IPS-NIHi11 (cell line): ENCODE data around the gene NBDY.
"Not testable (repeated sequence)": the region's sequence is repeated elsewhere in the genome, so short reads cannot be mapped to it uniquely, and the experiment has no call there.

Experiments
- DNase-seq: peaks from one replicate; pipeline ENCODE4 v3.0.0; 2012; ENCODE audit warnings: mixed read lengths, low spot score

NBDY gene

DNA sequence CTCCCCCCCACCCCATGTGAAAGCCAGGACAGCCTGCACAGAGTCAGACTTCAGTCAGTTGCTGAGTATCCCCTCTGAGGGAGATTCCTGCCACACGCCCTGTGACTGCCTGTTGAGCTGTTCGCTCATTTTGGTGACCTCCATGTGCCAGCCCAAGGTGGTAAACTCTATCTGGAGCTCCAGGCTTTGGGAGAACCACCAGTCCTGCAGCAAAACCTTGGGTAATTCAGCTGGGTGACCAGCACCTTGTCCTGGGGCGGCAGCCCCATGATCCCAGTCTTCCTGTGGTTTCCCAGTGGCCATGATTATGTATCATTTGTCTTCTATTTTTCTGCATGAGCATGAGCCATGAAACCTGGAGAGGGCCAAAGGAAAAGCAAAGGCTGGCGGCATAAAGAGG lies 73.4 kb downstream of the NBDY start:
- no peak for DNase-seq

DNA sequence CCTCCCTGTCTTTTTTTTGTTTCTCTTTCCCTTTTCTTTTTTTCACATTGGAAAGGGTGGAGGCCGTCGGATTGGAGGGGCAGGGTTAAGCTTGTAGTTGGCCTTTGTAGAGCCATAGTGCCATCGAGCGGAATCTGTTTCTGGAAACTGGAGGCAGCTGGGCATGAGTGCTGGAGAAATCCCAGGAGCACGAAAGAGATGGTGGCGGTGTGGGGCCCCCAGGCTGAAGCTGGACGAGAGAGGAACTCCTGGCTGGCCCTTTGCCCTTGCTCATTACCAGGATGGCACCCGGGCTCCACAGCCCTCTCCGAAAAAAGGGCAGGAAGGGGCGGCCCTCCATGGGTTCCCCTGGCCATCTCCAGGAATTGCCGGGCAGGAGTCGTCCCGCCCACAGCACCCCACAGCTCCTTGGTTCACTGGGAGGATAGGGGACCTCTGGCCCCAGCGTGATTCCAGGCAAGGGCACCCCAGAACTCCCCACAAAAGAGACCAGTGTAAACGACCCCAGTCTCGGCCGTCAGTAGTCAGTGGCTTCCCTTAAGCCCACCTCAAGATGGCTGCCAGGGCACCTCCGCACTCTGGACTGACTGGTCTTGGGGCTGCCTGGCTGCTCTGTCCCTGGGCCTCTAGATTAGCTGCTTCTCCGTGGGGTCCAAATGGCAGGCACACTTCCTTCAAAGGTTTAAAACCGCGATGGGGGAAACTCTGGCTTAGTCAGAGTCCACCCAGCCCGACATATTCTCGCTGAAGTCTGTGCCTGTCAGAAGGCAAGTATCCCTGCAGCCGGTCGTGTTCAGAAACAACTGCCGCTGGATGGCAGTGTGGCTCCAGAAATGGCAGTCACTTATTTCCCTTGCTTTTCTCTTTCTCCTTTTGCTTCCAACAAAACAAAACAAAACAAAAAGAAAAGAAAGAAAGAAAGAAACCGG lies 74.1 kb downstream of the NBDY start:
- no peak for DNase-seq

DNA sequence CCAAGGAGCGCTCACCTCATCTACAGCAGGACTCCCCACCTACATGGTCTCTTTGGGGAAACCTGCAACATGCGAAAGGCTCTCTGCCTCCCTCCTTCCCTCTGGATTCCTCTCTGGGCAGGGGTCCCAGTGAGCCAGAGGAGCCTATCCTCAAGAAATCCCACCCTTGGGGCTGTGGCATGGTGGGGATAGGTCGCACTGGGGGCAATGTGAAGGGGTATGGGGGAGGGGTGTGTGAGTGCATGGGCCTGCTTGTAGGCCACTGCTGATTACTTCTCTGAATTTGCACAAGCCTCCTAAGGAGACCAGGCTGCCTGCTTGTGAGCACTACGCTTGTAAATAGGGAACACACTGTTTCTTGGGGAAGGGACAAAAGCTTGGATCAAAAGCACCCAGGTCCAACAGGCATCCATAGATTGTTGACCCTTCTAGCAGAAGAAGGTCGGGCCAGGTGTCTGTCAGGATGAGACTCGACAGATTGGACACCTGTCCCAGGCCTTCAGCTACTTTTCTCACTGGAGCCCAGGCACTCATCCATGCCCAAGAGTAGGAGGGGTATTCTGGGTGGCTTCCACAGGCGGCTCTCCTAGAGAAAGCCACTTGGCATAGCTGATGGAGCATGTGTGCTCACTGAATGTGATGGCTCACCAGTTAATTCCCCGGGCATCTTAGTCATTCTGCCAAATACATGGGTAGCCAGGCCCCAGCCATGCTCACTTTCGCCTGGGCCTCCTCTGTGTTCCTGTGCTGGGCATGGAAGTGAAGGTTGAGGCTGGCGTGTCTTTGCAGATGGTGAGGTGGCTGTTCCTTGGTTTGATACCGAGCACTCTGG lies 75.0 kb downstream of the NBDY start:
- no peak for DNase-seq

DNA sequence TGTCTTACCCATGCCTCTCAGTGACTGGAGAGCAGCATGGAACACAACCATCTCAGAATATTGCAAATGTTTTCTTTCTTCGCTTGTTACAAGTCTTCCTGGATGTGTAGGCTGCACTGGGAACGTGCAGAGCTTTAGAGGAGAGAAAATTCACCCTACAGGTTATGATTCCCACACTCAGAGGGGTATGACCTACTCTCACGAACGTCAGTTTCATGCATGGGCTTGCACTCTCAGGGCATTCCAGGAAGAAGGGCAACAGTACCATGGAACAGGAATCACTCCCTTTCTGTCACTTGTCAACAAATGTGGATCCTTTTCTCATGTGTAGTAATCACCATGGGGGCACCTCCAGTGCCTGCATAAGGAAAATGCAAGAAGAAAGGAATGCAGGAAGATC lies 75.8 kb downstream of the NBDY start:
- no peak for DNase-seq

DNA sequence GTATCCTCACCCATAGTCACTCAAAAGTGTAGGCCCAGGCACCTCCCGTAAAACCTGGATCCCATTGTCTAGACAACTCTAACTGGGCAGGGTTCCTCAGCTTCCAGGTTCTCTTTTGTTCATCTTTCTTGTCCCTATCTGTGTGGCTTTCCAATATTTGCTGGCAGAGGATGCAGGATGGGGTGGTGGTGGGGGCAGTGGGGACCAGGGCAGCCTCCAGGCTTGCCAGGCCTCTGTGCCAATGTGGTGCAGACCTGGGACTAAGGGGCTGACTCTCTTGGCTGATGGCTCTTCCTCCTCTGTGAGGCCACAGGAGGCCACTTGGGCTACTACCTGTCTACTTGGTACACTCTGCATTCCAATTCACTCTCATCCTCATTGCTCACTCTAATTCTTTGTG lies 76.4 kb downstream of the NBDY start:
- no peak for DNase-seq

DNA sequence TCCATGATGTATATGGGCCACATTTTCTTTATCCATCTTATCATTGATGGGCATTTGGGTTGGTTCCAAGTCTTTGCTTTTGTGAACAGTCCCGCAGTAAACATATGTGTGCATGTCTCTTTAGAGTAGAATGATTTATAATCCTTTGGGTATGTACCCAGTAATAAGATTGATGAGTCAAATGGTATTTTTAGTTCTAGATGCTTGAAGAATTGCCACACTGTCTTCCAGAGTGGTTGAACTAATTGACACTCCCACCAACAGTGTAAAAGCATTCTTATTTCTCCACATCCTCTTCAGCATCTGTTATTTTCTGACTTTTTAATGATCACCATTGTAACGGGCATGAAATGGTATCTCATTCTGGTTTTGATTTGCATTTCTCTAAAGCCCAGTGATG lies 77.1 kb downstream of the NBDY start:
- DNase-seq: not testable (repeated sequence)

DNA sequence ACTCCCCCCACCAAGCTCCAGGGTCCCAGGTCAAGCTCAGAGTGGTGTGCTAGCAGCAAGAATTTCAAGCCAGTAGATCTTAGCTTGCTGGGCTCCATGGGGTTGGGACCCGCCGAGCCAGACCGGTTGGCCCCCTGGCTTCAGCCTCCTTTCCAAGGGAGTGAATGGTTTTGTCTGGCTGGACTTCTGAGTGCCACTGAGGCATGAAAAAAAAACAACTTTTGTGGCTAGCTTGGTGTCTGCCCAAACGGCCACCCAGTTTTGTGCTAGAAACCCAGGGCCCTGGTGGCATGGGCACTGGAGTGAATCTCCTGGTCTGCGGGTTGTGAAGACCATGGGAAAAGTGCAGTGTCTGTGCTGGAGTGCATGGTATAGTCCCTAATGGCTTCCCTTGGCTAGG lies 82.6 kb downstream of the NBDY start:
- no peak for DNase-seq

DNA sequence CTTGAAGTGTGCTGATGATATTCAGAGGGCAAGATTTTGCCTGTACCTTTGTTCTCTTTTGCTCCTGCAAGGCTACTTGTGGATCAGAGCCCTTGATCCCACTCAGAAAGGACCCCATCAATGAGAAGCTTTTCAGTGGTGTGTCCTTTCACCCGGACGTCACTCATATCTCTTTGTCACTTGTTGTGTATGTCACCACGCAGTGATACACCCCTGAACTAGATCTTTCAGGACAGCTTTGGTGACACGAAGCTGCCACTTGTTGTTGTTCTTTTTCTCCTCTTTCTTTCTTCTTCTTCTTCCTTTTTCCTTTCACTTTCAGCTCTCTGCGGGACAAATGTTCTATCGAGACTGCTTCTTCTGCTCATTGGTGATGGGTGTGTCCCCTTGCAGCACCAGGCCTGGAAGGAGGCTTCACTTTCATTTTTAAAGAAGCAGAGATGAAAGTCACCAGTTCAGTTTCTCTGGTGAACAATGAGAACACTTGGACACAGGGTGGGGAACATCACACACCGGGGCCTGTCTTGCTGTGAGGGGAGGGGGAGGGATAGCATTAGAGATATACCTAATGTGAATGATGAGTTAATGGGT lies 83.6 kb downstream of the NBDY start:
- no peak for DNase-seq

DNA sequence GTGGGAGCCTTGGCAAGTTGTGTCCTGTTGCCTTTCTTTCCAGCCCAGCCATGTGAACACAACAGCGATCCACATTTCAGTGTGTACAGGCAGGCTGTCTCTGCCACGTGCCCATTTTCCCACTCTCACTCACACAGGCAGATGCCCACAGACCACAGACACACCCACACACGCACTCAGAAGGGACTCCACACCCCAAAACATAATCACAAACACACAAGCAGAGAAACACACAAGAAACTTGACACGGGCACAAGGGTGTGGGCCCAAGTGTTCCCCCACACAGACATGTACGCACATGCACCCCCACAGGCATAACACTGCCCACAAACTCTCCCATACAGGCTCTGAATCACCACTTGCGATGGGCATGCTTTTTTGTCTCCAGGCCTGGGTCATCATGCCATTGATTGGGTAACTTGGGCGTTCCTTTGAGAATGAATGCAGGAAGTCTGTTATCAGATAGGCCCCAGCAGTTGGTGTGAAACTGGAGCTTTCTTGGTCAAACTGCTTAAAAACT lies 84.3 kb downstream of the NBDY start:
- DNase-seq: no peak

DNA sequence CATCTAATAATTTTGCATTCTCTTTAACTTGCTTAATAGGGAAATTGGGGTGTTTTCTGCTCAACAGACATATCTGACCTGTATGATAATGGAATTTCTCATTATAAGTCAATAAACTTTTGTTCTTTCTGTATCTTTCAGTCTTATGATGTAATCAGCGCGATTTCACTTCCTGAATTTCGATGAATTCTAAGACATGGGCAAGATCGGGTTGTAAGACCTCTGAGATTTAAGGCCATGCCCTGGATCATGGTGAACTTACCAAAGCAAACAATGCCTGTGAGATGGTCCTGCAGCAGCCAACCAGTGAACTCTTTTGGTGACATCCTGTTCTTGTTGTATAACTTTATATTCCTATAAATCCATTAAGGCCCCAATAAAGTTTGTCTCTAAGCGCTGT lies 88.1 kb downstream of the NBDY start:
- no peak for DNase-seq

DNA sequence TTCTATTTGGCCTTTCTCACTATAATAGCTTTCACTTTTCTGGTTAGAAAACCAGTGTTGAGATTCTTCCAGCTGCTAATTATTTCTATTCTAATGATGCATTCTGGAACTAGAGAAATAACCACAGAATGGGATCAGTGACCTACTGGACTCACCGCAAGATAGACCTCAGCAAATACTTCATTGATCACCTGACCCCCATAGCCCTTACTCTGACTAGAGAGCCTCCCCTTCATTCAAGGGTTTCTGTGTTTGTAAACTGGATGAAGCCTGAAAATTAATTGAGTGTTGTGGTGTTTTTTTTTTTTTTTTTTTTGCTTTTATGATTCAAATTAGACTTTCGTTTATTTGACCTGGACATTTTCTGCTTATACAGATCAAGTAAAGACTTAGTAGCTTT lies 97.0 kb downstream of the NBDY start:
- DNase-seq: no peak

DNA sequence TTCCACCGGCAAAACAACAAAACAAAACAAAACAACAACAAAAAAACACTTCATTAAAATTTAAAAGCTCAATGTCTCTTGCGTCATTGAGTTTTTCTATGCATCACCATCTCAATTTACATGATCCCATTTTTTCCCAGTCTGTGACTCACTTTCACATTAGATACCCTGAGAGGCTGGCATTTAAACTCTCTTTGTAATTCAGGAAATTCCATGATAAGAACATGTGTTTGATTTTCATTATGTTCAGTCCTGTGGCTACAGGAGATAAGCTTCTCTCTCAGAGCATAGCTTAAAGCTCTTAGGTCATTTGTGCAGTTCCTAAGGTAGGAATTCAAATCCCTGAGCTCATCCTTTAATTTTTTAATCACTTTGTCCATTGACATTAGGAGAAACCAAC lies 104.6 kb downstream of the NBDY start:
- DNase-seq: no peak

DNA sequence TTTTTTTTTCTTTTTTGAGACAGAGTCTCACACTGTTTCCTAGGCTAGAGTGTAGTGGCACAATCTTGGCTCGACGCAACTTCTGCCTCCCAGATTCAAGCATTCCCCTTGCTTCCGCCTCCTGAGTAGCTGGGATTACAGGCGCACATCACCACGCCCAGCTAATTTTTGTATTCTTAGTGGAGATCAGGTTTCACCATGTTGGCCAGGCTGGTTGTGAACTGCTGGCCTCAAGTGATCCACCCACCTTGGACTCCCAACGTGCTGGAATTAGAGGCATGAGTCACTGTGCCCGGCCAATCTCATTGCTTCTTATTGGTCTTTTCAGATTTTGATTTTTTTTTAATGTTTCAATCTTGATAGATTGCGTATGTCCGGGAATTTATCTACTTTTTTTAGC lies 124.4 kb downstream of the NBDY start:
- DNase-seq: no peak

DNA sequence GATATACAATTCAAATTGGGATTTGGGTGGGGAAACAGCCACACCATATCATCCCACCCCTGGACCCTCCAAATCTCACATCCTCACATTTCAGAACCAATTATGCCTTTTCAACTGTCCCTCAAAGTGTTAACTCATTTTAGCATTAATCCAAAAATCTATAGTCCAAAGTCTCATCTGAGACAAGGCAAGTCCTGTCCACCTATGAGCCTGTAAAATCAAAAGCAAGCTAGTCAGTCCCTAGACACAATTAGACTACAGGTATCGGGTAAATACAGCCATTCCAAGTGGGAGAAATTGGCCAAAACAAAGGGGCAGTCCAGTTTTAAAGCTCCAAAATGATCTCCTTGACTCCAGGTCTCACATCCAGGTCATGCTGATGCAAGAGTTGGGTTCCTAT lies 128.0 kb downstream of the NBDY start:
- DNase-seq: no peak

DNA sequence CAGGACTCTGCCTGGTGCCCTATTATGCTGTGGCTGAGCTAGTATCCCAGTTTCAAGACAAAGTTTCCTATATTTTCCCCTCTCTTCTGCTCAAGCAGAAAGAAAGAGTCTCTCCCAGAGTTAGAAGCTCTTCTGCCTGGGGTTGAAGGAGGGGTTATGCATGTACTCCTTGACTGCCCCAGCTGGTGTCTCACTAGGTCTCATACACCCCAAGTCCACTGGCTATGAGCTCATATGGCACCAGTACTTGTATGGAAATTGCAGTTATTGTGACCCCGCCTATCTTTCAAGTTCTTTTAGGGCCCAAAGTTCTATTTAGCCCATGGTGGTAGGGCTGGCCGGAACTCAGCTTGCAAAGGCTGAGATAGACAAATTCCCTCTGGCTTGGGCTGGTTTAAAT lies 131.8 kb downstream of the NBDY start:
- no peak for DNase-seq
